Measurements from ENCODE around the gene MICAL2.

The MICAL2 gene

GRCh38 chr11:12193515-12194336, 83.3 kb downstream of the MICAL2 start:
- DNase-seq = no peak

GRCh38 chr11:12195768-12196167, 85.4 kb downstream of the MICAL2 start:
- no peak for DNase-seq

- DNase-seq = no peak
Measured at GRCh38 chr11:12196308-12196707, 85.9 kb downstream of the MICAL2 start.

- DNase-seq = no peak
Measured at GRCh38 chr11:12196872-12197271, 86.5 kb downstream of the MICAL2 start.

- DNase-seq = no peak
Measured at GRCh38 chr11:12198251-12199222, 88.1 kb downstream of the MICAL2 start.

- peak; percentile 21 for DNase-seq
Measured at GRCh38 chr11:12199231-12199948, 89.0 kb downstream of the MICAL2 start.

GRCh38 chr11:12200279-12200990, 90.0 kb downstream of the MICAL2 start:
- DNase-seq = no peak

- no peak for DNase-seq
Measured at GRCh38 chr11:12200991-12201985, 90.9 kb downstream of the MICAL2 start.

- no peak for DNase-seq
Measured at GRCh38 chr11:12202661-12203310, 92.4 kb downstream of the MICAL2 start.

GRCh38 chr11:12204506-12204905, 94.1 kb downstream of the MICAL2 start:
- DNase-seq = no peak

GRCh38 chr11:12205330-12205729, 94.9 kb downstream of the MICAL2 start:
- no peak for DNase-seq

GRCh38 chr11:12206529-12206928, 96.1 kb downstream of the MICAL2 start:
- DNase-seq = no peak

- no peak for DNase-seq
Measured at GRCh38 chr11:12207384-12208150, 97.2 kb downstream of the MICAL2 start.

- no peak for DNase-seq
Measured at GRCh38 chr11:12209096-12209495, 98.7 kb downstream of the MICAL2 start.

GRCh38 chr11:12210200-12210599, 99.8 kb downstream of the MICAL2 start:
- DNase-seq = no peak

- no peak for DNase-seq
Measured at GRCh38 chr11:12211331-12212065, 101.1 kb downstream of the MICAL2 start.

- DNase-seq = no peak
Measured at GRCh38 chr11:12212174-12212820, 101.9 kb downstream of the MICAL2 start.

- DNase-seq = no peak
Measured at GRCh38 chr11:12212821-12213185, 102.4 kb downstream of the MICAL2 start.

- no peak for DNase-seq
Measured at GRCh38 chr11:12213883-12214282, 103.5 kb downstream of the MICAL2 start.

All from NCI-H1436 (cell line).